ENCODE data around the gene GTPBP8. TPM values are rescaled to one million over a fixed set of nuclear protein-coding genes. Genes with fewer than 3 reads are reported as not detected.

Gene GTPBP8
- total and polyA plus RNA-seq, 2 donors (not counting 3 experiments of a cell fraction or from before 2014, with no cell fraction given) = 13.7 to 20.2 TPM

GRCh38 chr3:112995800-112996199, 5.0 kb downstream of the GTPBP8 start:
- CTCF ChIA-PET = no interaction called here

More at GRCh38 chr3:112995800-112996199, 5.0 kb downstream of the GTPBP8 start:
- no peak overlapping the region for H3K27ac ChIP-seq (ENCODE audit: insufficient read depth, low read depth, low read length)
- no peaks in the 10 kb centered on the region for H3K9me1 ChIP-seq (replicated peaks; ENCODE audit: control insufficient read depth, extremely low read depth, insufficient read depth, low read length)
- no peak overlapping the region for H3K4me3 ChIP-seq (replicated peaks in 1 of 3; ENCODE audit: insufficient read depth in 1 of 3, low read depth in 1 of 3, low read length in 3 of 3)
- H3K79me2 ChIP-seq (ENCODE audit: control insufficient read depth, insufficient read depth, low read length) = peaks cover 16% of the 10 kb centered on the region
- FAIRE-seq (no peak), DNase-seq (ENCODE audit: low read depth, low spot score) (no peak)
- H3K27me3 ChIP-seq (ENCODE audit: control insufficient read depth in 2 of 2, insufficient read depth in 2 of 2, low read length in 2 of 2) = no peaks in the 10 kb centered on the region
- no TSS peak for BruUV-seq (replicated peaks)
- dilution Hi-C loops (cut with MboI; ENCODE audit: extremely low pct_ligation_motif_present, low sequenced_read_pairs) = no loop called here
- no peak overlapping the region for H3K9ac ChIP-seq (replicated peaks; ENCODE audit: extremely low read depth, insufficient read depth, low read length)
- POLR2A ChIA-PET = no interaction called here
- H3K9me3 ChIP-seq (replicated peaks; ENCODE audit: control insufficient read depth, insufficient read depth, low read length) = no peaks in the 10 kb centered on the region
- no peak overlapping the region for H3K4me2 ChIP-seq (ENCODE audit: insufficient read depth, low read length)
- intact Hi-C loops (cut with micrococcal nuclease) = no loop called here
- H2AFZ ChIP-seq (ENCODE audit: low read depth, low read length) = no peak overlapping the region
- TF ChIP-seq GATA2 (IDR thresholded peaks at IDR 0.05; ENCODE audit: insufficient read depth, insufficient read length, low read depth, low read length) = no peak
- no peak for TF ChIP-seq FOS (IDR thresholded peaks at IDR 0.05; ENCODE audit: borderline replicate concordance, insufficient read depth, low read length)
- TF ChIP-seq, protein P1, sequence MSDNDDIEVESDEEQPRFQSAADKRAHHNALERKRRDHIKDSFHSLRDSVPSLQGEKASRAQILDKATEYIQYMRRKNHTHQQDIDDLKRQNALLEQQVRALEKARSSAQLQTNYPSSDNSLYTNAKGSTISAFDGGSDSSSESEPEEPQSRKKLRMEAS (IDR thresholded peaks at IDR 0.05; ENCODE audit: insufficient read depth, insufficient read length) = no peak
- no peak for TF ChIP-seq CTCF (IDR thresholded peaks at IDR 0.05; ENCODE audit: extremely low read depth in 1 of 2, insufficient read depth in 1 of 2, low read depth in 1 of 2, low read length in 2 of 2)
- TF ChIP-seq EZH2 (IDR thresholded peaks at IDR 0.05; ENCODE audit: borderline replicate concordance, low read depth, low read length, severe bottlenecking) = no peak
- TF ChIP-seq POLR2A (IDR thresholded peaks at IDR 0.05; ENCODE audit: low read depth, low read length) = no peak
- no peak for TF ChIP-seq POLR2AphosphoS5 (IDR thresholded peaks at IDR 0.05; ENCODE audit: insufficient read depth, low read depth, low read length)
- no peak for TF ChIP-seq MYC (IDR thresholded peaks at IDR 0.05; ENCODE audit: low read depth, low read length)
- TF ChIP-seq JUN (IDR thresholded peaks at IDR 0.05; ENCODE audit: borderline replicate concordance, insufficient read depth, insufficient read length, low read depth) = no peak
- peaks cover 14% of the 10 kb centered on the region for H3K4me1 ChIP-seq (ENCODE audit: control insufficient read depth, extremely low read depth, insufficient read depth, low read length)
- no peaks in the 10 kb centered on the region for H4K20me1 ChIP-seq (replicated peaks; ENCODE audit: control insufficient read depth, extremely low read depth, insufficient read depth, low read length)
- H3K36me3 ChIP-seq (ENCODE audit: control insufficient read depth in 2 of 2, extremely low read depth in 1 of 2, insufficient read depth in 2 of 2, low read length in 2 of 2) = peaks cover 0 to 7% of the 10 kb centered on the region in 2 experiments

Measured in endothelial cell of umbilical vein (primary cell).